RPMI8226 (cell line): Measurements from ENCODE around the gene IPO9.
"Not testable (repeated sequence)": the region's sequence is repeated elsewhere in the genome, so short reads cannot be mapped to it uniquely, and the experiment has no call there.

ENCODE experiments used
- DNase-seq: peaks from one replicate; pipeline ENCODE4 v3.0.0-alpha.2; 2015

IPO9 gene

DNA sequence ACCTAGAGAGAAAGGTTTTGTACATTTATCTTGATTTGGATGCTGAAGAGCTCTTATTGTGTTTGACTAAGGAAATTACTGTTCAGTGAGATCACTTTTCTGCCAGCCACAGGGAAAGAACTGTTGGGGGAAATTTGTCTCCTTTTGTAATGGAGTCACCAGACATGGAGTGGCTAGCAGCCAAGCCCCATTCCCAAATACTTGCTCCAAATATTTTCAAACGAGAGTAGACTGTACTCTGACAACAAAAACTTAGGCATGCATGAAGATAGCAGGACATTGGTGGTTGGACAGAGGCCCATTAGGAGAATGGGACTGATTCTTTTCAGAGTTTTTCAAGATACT, 21.1 kb downstream of the IPO9 start:
- DNase-seq, result no peak

- DNase-seq, result no peak
These were observed 23.0 kb downstream of the IPO9 start for GRCh38 chr1:201851949-201852348.

GRCh38 chr1:201856722-201857121, 27.8 kb downstream of the IPO9 start:
- DNase-seq, result not testable (repeated sequence)

DNA sequence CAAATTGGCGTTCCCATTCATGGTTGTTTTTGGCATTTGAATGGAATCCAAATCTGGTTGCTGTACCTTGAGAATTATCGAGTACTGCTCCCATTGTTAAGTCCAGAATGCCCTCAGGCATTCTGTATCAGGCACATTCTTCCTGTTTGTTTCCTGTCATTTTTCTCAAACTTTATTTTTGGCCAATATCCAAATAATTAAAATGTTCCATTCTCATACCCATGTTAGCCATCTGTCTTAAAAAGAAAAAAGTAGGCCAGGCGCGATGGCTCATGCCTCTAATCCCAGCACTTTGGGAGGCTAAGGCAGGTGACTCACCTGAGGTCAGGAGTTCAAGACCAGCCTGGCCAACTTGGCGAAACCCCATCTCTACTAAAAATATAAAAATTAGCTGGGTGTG, 30.5 kb downstream of the IPO9 start:
- no peak for DNase-seq

DNA sequence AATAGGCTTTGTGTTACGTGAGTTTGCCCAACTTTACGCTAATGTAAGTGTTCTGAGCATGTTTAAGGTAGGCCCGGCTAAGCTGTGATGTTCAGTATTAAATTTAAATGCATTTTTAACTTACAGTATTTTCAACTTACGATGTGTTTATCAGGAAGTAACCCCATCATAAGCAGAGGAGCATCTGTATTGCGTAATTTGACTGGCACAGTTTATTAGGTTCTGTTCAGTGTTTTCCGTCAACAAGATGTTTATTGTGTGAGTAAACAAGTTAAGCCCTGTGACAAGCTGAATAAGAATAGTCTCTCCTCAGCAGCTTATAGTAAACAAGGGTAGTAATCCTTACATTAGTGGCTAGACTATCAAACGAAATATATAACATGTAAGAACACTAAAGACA, 32.5 kb downstream of the IPO9 start:
- no peak for DNase-seq

DNA sequence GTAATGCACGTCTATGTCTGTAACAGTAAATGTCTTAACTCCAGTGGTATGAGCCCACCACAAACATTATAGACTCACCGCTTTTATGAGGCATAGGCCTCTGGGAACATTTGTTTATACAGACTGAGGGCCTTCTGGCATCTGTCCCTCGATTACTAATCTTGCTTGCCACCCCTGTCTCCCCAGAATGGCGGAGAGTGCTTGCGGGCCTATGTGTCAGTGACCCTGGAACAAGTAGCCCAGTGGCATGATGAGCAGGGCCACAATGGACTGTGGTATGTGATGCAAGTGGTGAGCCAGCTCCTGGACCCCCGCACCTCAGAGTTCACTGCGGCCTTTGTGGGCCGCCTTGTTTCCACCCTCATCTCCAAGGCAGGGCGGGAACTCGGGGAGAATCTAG, 41.4 kb downstream of the IPO9 start:
- no peak for DNase-seq

DNA sequence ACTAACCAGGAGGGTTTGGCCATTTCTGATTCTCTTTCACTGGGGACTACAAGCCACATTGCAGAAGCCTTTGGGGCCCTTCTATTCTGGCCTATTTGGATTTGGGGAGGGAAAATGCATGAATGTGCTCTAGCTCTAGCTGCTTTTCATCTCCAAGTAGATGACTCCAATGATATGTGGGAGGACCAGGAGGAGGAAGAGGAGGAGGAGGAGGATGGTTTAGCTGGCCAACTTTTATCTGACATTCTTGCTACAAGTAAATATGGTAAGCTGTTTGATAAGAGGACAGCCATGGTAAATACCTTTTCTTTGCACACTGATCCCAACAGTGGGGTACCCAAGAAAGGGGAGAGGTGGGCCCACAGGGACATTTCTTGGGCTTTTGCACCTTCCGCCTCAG, 45.7 kb downstream of the IPO9 start:
- no peak for DNase-seq

- DNase-seq, result no peak
These were observed 47.3 kb downstream of the IPO9 start for GRCh38 chr1:201876148-201876818.

- peak; percentile 71 for DNase-seq
These were observed 49.0 kb downstream of the IPO9 start for GRCh38 chr1:201877877-201878401.

GRCh38 chr1:201880928-201881571, 52.1 kb downstream of the IPO9 start:
- DNase-seq, result no peak

GRCh38 chr1:201881617-201882016, 52.7 kb downstream of the IPO9 start:
- no peak for DNase-seq

GRCh38 chr1:201882665-201883132, 53.7 kb downstream of the IPO9 start:
- peak; percentile 95 for DNase-seq

- DNase-seq, result peak; percentile 28
These were observed 54.3 kb downstream of the IPO9 start for GRCh38 chr1:201883266-201883665.

- DNase-seq, result peak; percentile 71
These were observed 54.8 kb downstream of the IPO9 start for GRCh38 chr1:201883786-201884185.

DNA sequence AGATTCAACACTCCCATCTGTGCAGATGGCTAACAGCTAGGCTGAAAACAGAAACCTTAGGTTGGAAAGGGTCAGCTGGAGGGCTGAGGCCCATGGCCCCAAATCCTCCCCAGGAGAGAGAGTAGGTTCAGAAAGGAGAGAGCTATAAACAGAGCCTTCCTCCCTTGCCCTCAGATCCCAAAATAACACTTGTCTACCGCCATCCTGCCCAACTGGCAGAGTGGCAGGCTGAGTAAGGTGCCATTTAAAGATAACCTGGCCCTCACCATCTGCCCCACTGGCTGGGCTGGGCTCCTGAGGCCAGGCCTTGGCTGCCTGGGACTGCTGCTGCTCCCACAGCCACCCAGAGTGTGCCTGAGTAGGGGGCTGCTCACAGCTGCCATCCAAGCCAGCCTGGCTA, 55.5 kb downstream of the IPO9 start:
- peak; percentile 77 for DNase-seq

DNA sequence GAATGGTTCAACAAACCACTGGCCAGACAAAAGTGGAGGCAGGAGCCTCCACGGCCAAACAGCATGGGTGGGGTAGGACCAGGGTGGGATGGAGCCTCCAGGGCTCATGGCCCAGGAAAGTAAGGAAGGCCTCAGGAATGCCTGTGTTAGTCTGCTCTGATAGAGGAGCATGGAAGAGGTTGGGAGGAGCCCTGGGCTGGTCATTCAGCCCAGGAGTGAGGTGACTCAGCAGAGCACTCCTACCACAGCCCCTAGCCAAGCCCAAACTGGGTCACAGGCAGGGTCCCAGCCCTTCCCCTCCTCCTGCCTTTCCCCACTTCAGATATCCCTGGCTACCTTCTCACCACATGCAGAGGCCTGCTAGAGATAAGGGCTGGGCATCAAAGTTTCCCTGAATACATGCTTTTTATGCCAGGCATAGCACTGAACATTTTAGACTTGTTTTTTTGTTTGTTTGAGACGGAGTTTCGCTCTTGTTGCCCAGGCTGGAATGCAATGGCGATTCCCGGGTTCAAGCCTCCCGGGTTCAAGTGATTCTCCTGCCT, 56.6 kb downstream of the IPO9 start:
- no peak for DNase-seq

GRCh38 chr1:201886103-201886885, 57.3 kb downstream of the IPO9 start:
- no peak for DNase-seq

DNA sequence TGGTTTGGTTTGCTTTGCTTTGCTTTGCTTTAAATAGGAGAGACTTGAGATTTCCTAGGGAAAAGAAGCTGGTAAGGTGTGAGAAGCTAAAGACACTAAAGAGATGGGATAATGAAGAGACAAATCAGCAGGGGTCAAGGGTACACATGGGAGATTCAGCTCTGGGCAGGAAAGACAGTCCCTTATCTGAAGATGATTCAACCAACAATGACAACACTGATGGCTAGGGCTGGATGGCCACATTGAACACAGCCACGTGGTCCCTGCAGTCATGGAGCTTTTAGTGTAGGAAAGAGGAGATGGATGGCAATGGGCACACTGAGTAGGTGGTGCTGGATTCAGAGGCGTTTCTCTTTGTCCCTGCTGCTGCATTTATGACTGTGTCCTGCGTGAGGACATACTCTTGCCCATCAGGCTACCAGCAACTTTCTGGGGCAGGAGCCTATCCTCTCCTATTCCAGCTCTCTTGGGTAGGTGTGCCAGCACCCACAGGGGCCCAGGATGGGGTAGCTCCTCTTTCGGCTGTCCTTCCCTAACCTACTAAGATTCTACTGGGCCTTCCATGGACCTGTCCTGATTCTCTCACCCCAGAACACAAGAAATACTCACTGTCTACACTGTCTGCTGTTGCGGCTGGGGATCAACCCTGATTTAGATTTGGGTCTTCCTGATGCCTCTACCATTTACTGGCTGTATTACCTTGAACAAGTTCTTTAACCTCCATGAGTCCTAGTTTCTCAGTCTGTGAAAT, 58.3 kb downstream of the IPO9 start:
- no peak for DNase-seq

- DNase-seq, result peak; percentile 48
These were observed 59.5 kb downstream of the IPO9 start, which contains the start of gene SHISA4 for GRCh38 chr1:201888282-201889089. Gene SHISA4 (plus strand): TSS chr1:201888898. CDS start chr1:201888995, 97 bp downstream.

- DNase-seq, result no peak
These were observed 60.4 kb downstream of the IPO9 start for GRCh38 chr1:201889090-201889968.

GRCh38 chr1:201890223-201890622, 61.3 kb downstream of the IPO9 start:
- DNase-seq, result no peak
